ENCODE results near the gene TCF12. TPM values are rescaled to one million over a fixed set of nuclear protein-coding genes. Genes with fewer than 3 reads are reported as not detected.
A peak's percentile ranks its signal among the peaks of the same experiment; 100 is the strongest.

The TCF12 gene
- total RNA-seq, 1 experiment from 2014 or later = 102 TPM

GRCh38 chr15:57220205-57220604 lies 301.8 kb downstream of the TCF12 start:
- in situ Hi-C loops (cut with HindIII; ENCODE audit: low pct_unique_long_range_greater_than_20kb, low sequenced_read_pairs) (no loop called here), intact Hi-C loops (cut with micrococcal nuclease; ENCODE audit: unreplicated experiment) (no loop called here)
- Histone ChIP-seq H3K36me3 (ENCODE audit: control insufficient read depth, insufficient read depth, low read length) (no peaks in the 10 kb centered on the region), H3K4me1 (ENCODE audit: control insufficient read depth, insufficient read depth, low read length) (peaks cover 13% of the 10 kb centered on the region), H3K4me3 (ENCODE audit: low read depth in 2 of 2, low read length in 2 of 2) (peak overlapping the region in 1 of 2 experiments; percentile 11; a peak in 1 of 4 replicates), H3K27ac (ENCODE audit: low read length) (no peak overlapping the region), H3K9me3 (ENCODE audit: control insufficient read depth, insufficient read depth, low read depth, low read length) (no peaks in the 10 kb centered on the region), H3K27me3 (ENCODE audit: control insufficient read depth, insufficient read depth, low read length) (no peaks in the 10 kb centered on the region)
- ATAC-seq (no peak), DNase-seq (ENCODE audit: low read depth, low spot score) (no peak)
- ChIA-PET CTCF (no interaction called here), POLR2A (interaction anchor here (0.6 kb wide), 1 partner anchor 225 kb away, joined by 3 read pairs; no protein-coding TSS in a partner anchor)
- no TSS peak for BruUV-seq (replicated peaks)
- TF ChIP-seq TCF7L2 (IDR thresholded peaks at IDR 0.05; ENCODE audit: low read depth, low read length) = no peak

GRCh38 chr15:57221134-57221533 lies 302.7 kb downstream of the TCF12 start:
- in situ Hi-C loops (cut with HindIII; ENCODE audit: low pct_unique_long_range_greater_than_20kb, low sequenced_read_pairs) (no loop called here), intact Hi-C loops (cut with micrococcal nuclease; ENCODE audit: unreplicated experiment) (no loop called here)
- Histone ChIP-seq H3K27me3 (ENCODE audit: control insufficient read depth, insufficient read depth, low read length) (no peaks in the 10 kb centered on the region), H3K27ac (ENCODE audit: low read length) (no peak overlapping the region), H3K36me3 (ENCODE audit: control insufficient read depth, insufficient read depth, low read length) (no peaks in the 10 kb centered on the region), H3K4me1 (ENCODE audit: control insufficient read depth, insufficient read depth, low read length) (peaks cover 5% of the 10 kb centered on the region), H3K9me3 (ENCODE audit: control insufficient read depth, insufficient read depth, low read depth, low read length) (no peaks in the 10 kb centered on the region), H3K4me3 (ENCODE audit: low read depth in 2 of 2, low read length in 2 of 2) (peak overlapping the region in 1 of 2 experiments; percentile 7; a peak in 1 of 4 replicates)
- CTCF ChIA-PET = interaction anchor here (0.6 kb wide), 1 partner anchor 74 kb away, joined by 3 read pairs; no protein-coding TSS in a partner anchor
- DNase-seq (ENCODE audit: low read depth, low spot score) = no peak
- no peak for ATAC-seq
- TF ChIP-seq CTCF (IDR thresholded peaks at IDR 0.05) (no peak), TCF7L2 (IDR thresholded peaks at IDR 0.05; ENCODE audit: low read depth, low read length) (no peak), SIN3A (IDR thresholded peaks at IDR 0.05; ENCODE audit: borderline replicate concordance, insufficient read depth, low read depth, low read length) (no peak), POLR2AphosphoS5 (IDR thresholded peaks at IDR 0.05; ENCODE audit: low read depth, low read length) (no peak), REST (IDR thresholded peaks at IDR 0.05; ENCODE audit: insufficient read depth in 1 of 2, low read depth in 2 of 2, low read length in 1 of 2) (no peak)
- POLR2A ChIA-PET = interaction anchor here (0.6 kb wide), 1 partner anchor 226 kb away, joined by 3 read pairs; no protein-coding TSS in a partner anchor
- BruUV-seq (replicated peaks) = no TSS peak

- intact Hi-C loops (cut with micrococcal nuclease; ENCODE audit: unreplicated experiment) = no loop called here
- no peak for TF ChIP-seq CTCF (IDR thresholded peaks at IDR 0.05)
- TF ChIP-seq TCF7L2 (IDR thresholded peaks at IDR 0.05; ENCODE audit: low read depth, low read length) = no peak
- TF ChIP-seq REST (IDR thresholded peaks at IDR 0.05; ENCODE audit: insufficient read depth in 1 of 2, low read depth in 2 of 2, low read length in 1 of 2) = no peak
- no peak for TF ChIP-seq POLR2AphosphoS5 (IDR thresholded peaks at IDR 0.05; ENCODE audit: low read depth, low read length)
- no peak for TF ChIP-seq SIN3A (IDR thresholded peaks at IDR 0.05; ENCODE audit: borderline replicate concordance, insufficient read depth, low read depth, low read length)
- Histone ChIP-seq H3K27ac (ENCODE audit: low read length) (no peak overlapping the region), H3K4me3 (ENCODE audit: low read depth in 2 of 2, low read length in 2 of 2) (no peak overlapping the region), H3K27me3 (ENCODE audit: control insufficient read depth, insufficient read depth, low read length) (no peaks in the 10 kb centered on the region), H3K9me3 (ENCODE audit: control insufficient read depth, insufficient read depth, low read depth, low read length) (no peaks in the 10 kb centered on the region), H3K36me3 (ENCODE audit: control insufficient read depth, insufficient read depth, low read length) (no peaks in the 10 kb centered on the region), H3K4me1 (ENCODE audit: control insufficient read depth, insufficient read depth, low read length) (no peaks in the 10 kb centered on the region; the same call in 1 of the 2 replicates)
- no peak for ATAC-seq
- no TSS peak for BruUV-seq (replicated peaks)
- CTCF ChIA-PET = no interaction called here
- in situ Hi-C loops (cut with HindIII; ENCODE audit: low pct_unique_long_range_greater_than_20kb, low sequenced_read_pairs) = no loop called here
- POLR2A ChIA-PET = no interaction called here
- DNase-seq (ENCODE audit: low read depth, low spot score) = no peak
Measured at GRCh38 chr15:57223345-57223744, 304.9 kb downstream of the TCF12 start.
